Dedifferentiated amniotic fluid mesenchymal stem cell (primary cell): ENCODE data around the gene SYT13.

Experiments
- DNase-seq: peaks from one replicate; pipeline ENCODE4 v3.0.0-alpha.2; 2016; ENCODE audit errors: extremely low spot score

SYT13 gene, protein sequence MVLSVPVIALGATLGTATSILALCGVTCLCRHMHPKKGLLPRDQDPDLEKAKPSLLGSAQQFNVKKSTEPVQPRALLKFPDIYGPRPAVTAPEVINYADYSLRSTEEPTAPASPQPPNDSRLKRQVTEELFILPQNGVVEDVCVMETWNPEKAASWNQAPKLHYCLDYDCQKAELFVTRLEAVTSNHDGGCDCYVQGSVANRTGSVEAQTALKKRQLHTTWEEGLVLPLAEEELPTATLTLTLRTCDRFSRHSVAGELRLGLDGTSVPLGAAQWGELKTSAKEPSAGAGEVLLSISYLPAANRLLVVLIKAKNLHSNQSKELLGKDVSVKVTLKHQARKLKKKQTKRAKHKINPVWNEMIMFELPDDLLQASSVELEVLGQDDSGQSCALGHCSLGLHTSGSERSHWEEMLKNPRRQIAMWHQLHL

DNA sequence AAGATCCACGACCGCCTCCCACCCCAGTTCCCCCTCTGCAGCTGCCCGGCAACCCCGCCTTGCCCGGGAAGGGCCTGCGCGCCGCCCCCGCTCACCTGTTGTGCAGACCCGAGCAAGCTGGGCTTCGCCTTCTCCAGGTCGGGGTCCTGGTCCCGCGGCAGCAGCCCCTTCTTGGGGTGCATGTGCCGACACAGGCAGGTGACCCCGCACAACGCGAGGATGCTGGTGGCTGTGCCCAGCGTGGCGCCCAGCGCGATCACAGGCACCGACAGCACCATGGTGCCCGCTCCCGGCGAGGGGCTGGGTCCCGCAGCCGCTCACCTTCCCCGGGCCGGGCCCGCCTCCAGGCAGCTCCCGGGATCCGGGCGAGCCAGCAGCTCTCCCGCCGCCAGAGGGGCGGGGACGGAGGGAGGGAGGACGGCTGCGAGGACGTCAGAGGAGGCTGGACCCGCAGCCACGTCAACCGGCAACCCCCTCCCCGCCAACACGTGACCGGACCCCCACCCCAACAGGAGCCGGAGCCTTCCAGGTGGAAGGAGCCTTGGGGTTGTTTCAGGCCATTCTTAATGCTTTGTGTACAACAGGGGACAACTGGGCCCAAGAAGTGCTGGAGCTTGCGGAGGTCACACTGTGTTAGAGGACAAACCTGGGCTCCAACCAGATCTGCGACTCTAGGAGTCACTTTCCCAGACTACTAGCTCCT, at the start of gene SYT13:
Gene SYT13, minus strand, starts transcription at position 412 of the 703 bp plus-strand sequence. Its CDS starts 134 bp downstream, at position 278.
- DNase-seq, result no peak

DNA sequence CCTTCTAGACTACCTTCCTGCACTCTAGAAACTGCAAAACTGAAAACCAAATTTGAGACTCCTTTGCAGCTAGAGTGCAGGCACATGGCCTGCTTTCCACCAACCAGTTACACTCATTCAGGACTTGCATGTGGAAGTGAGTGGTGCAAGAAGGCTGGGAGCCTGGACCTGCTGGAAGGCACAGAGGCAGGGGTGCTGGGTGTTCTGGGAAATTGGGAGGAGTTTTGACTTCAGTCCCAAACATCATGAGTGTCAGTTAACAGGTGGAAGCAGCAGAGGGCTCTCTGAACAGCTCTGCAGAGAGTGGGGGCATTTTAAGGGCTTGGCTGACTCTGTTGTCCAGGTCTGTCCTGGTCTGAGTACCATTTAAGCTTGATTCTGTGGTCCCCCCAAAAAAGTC, 49.3 kb upstream of the SYT13 start:
- no peak for DNase-seq

- DNase-seq, result no peak
These were observed 48.7 kb upstream of the SYT13 start for GRCh38 chr11:45334836-45335235.

GRCh38 chr11:45334410-45334809, 48.3 kb upstream of the SYT13 start:
- no peak for DNase-seq

DNA sequence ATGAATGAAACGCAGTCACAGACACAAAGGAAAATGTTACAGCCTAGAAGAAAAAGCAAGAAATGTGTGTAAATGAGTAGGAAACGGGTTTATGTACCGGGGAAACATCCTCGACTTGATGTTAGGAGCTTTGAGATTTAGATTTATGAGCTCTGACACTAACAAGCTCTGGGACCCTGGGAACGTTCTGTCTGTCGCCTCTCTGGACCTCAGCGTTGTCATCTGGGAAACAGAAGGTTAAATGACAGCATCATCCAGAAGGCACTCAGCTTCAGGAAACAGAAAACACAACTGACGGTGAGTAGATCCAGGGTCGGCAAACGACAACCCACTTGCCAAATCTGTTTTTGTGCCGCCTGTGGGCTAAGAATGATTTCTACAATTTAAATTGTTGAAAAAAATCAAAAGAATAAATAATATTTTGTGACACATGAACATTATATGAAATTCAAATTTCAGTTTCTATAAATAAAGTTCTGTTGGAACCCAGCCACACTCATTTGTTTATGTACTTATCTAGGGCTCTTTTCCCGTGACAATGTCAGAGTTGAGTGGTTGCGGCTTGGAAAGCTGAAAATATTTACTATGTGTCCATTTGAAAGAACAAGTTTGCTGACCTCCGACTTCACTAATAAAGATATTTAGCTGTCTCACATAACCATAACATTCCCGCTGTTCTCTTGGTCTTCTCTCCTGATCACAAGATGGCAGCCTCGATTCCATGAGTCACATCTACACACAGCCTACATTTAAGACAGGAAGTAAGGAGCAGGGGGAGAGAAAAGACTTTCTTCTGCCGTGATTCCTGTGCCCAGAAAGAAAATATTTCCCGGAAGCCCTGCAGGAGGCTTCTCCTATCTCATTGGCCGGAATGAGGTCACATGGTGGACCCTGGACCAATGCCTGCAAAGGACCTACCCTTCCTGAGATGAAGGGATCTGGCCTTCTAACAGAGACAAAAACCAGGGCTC, 47.1 kb upstream of the SYT13 start:
- DNase-seq, result no peak

DNA sequence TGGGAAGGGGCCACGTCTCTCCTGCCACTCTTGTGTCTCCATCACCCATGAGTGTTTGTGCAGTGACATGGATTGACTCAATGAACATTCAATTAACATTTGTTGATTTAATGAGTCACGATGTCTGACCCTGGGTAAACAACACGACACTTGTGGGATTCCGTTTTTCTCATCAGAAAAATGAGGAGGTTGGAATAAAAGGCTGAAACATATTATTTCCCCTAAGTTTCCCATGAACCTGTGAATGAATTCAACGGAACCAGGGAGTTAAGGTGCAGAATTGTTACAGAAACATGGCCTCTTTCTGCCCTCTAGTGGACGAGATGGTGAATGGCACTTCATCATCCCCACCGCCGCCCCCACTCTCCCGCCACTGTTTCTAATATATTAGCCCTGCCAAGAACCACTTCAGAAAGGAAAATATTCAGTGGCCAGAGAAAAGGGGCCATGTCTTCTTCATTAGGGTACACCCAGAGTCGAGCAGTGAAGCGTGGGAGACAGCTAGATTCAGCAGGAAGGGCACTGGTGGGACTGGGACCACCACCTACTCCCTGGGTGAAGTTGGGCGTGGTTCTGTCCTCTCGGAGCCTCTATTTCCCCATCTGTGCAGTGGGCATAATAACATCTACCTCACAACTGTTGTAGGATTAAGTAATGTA, 46.3 kb upstream of the SYT13 start:
- DNase-seq, result peak; percentile 39

- DNase-seq, result no peak
These were observed 45.7 kb upstream of the SYT13 start for GRCh38 chr11:45331839-45332238.

- no peak for DNase-seq
These were observed 42.6 kb upstream of the SYT13 start for GRCh38 chr11:45328726-45329125.

GRCh38 chr11:45324459-45324858, 38.3 kb upstream of the SYT13 start:
- DNase-seq, result no peak

- DNase-seq, result no peak
These were observed 37.6 kb upstream of the SYT13 start for GRCh38 chr11:45323601-45324249.

- DNase-seq, result no peak
These were observed 36.9 kb upstream of the SYT13 start for GRCh38 chr11:45322891-45323600.

DNA sequence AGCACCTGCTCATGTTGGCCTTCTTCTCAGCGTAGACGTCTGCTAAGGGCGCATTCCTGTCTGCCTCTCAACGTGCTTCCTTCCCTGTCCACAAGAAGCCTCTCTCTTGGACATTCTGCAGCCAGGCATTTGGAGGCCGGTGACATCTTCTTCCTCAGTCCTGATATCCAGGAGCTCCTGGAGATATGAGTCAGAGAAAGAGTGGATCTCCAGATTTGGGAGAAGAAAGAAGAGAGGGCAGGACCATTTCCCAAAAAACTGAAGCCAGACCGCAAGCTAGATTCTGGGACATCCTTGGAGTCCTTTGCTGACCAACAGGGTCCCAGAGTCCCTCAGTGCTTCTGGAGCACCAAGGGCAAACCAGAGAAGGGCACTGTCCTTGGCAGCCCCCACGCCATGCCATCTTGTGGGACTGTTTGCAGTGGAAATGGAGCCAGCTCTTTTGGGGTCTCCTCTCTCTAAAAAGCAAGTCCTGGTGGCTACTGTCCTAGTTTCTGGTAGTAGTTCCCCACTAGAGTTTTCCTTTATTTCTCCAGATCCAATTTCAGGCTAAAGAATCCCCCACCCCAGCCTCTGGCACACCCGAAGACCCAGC, 36.1 kb upstream of the SYT13 start:
- DNase-seq, result no peak

DNA sequence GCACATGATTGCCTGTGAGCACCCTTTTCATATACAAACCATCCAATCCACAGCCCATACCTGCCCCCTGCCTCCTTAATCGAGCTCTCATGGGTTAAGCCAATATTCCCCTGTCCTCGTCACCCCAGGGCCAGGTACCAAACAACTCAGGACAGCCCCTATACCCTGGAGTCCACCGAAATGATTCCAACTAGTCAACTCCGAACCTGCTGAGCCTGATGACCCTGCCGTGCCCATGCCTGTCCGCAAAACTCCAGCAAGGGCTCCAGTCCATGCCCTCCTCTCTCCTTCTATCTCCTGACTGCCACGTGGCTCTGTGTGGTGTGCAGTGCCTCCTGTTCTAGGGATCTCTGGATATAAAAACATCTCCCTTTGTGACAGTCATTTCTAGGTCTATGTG, 35.5 kb upstream of the SYT13 start:
- DNase-seq, result no peak

DNA sequence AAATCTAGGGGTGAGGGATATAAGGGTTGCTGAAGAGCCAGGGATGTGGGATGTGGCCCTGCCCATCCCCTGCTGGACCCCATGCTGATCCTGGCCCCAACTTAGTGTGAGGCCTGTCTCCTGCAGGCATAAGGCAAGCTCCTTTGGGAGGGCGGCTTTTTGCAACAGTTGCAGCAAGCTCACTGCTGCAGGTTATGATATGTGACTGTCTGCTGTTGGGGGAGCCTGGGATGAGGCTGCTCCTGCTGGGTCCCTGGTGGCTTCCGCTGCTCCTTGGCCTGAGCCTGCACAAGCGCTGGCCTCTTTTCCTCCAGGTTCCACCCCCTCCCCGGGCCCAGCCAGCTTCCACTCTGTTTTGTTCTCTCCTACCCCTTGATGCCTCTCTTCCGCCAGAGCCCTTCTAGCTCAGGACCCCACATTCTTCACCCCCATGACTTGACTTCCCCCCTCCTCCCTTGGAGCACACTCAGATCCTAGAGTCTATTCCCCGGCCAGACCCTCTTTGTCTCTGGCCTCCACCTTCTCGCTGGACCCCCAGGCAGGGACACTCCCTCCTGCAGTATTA, 35.0 kb upstream of the SYT13 start:
- DNase-seq, result no peak

DNA sequence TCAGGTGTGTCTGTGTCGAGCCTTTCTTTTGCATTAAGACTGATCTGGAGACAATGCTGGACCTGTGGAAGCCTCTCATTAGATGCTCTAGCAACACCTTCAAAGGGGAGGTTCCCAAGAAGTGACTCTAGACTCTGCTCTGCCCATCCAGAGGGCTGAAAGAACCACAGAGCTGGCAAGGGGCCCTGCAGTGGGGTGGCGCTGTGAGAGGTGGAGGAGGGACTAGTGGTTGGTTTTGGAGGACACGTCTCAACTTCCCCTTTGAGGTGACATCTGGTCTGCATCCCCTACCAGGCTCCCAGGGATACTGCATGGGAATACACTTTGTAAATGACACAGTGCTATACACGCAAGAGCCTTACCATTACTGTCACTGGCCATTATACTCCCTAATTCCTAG, 34.2 kb upstream of the SYT13 start:
- DNase-seq, result no peak

DNA sequence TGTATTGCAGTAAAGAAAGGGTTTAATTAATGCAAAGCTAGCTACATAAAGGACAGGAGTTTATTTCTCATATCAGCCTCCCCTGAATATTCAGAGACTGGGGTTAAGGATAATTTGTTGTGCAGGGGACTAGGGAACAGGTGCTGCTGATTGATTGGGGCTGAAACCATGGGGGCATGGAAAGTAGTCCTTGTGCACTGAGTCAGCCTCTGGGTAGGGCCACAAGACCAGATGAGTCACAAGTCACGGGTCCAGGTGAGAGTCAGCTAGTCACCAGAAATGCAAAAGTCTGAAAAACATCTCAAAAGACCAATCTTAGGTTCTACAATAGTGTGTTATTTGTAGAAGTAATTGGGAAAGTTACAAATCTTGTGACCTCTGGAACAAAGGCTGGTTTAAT, 32.9 kb upstream of the SYT13 start:
- no peak for DNase-seq

GRCh38 chr11:45318516-45318915, 32.4 kb upstream of the SYT13 start:
- DNase-seq, result no peak

- DNase-seq, result no peak
These were observed 30.1 kb upstream of the SYT13 start for GRCh38 chr11:45316258-45316657.

DNA sequence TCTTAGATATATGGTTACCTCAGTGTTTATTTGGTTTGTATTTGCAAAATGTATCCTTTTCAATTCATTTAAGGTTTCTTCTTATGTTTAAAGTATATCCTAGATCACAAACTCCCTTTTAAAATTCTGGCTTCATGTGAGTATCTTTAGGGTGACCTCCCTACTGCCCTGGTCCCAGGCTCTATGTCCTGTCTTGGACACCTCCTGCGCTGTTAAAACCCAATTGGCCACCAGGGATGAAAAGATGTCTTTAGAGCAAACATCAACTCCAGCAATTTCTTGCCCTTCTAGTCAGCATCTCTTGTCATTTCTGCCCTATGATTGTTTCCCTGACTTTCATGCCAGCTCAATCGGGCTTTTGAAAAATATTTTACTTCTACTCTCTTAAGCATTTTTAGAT, 28.8 kb upstream of the SYT13 start:
- DNase-seq, result no peak
